ENCODE measurements around the gene PTPRE. TPM values are rescaled to one million over a fixed set of nuclear protein-coding genes. Genes with fewer than 3 reads are reported as not detected.

PTPRE gene
- total and polyA plus RNA-seq, 2 donors from 2014 or later: 1.1 to 25.7 TPM

GRCh38 chr10:127968659-127969058, 61.8 kb downstream of the PTPRE start:
- Histone ChIP-seq H3K27ac (ENCODE audit: low read depth in 2 of 2, low read length in 2 of 2) (peak overlapping the region in 1 of 2 donors; percentile 26), H3K4me3 (ENCODE audit: low read length in 3 of 3) (no peak overlapping the region), H3K4me1 (ENCODE audit: control insufficient read depth in 2 of 3, insufficient read depth in 2 of 3, low read depth in 1 of 3, low read length in 3 of 3) (no peaks in the 10 kb centered on the region), H3K36me3 (ENCODE audit: control insufficient read depth in 2 of 3, insufficient read depth in 3 of 3, low read length in 3 of 3) (no peaks in the 10 kb centered on the region), H3K9ac (ENCODE audit: low read length in 3 of 3) (no peak overlapping the region), H3K9me3 (ENCODE audit: control insufficient read depth in 2 of 3, insufficient read depth in 1 of 3, low read length in 3 of 3) (no peaks in the 10 kb centered on the region), H3K27me3 (ENCODE audit: control insufficient read depth, insufficient read depth, low read length) (no peaks in the 10 kb centered on the region)
- no peak for TF ChIP-seq CTCF (IDR thresholded peaks at IDR 0.05; ENCODE audit: borderline replicate concordance, extremely low read depth, insufficient read depth)
- FAIRE-seq (no peak), DNase-seq (no peak)
- intact Hi-C loops (cut with DNase I): no loop called here

DNA sequence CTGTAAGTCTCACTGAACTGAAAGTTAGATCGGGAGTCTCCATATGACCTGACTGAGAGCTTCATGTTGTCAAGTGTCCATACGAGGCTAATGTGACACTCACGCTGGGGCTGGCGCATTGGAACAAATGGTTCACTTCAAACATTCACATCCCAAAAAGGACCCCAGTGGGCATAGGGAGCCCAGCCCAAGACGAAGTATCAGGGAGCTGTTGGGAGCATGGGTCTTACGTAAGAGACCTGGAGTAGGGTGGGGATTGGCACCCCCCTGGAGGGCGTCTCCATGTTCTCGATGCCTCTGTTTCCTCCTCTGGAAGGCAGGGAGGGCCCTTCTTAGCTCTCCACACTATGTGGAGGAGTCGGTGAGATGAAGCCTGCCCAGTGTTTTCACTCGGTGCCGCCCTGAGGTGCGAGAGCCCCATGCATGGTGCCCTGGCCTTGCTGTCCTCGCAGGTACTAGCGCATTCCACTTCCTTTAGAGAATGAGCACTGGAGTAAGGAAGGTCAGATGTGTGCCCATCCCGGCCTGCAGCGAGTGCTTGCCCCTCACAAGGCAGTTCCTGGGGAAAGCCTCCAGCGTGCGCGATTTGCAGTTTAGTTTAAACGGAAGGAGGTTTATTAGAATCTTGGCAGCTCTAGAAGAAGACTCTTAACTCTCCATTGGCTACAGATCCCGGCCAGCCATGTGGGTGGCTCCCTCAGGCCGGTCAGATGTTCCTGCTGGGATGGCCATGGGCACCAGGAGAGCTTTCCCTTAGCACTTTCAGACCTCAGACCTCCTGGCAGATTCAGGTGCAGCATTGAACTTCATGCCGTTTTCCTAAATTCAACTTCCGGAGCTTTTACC, 64.4 kb downstream of the PTPRE start:
- Histone ChIP-seq H3K9me3 (ENCODE audit: control insufficient read depth in 2 of 3, insufficient read depth in 1 of 3, low read length in 3 of 3) (no peaks in the 10 kb centered on the region), H3K27me3 (ENCODE audit: control insufficient read depth, insufficient read depth, low read length) (no peaks in the 10 kb centered on the region), H3K27ac (ENCODE audit: low read depth in 2 of 2, low read length in 2 of 2) (no peak overlapping the region), H3K9ac (ENCODE audit: low read length in 3 of 3) (no peak overlapping the region), H3K36me3 (ENCODE audit: control insufficient read depth in 2 of 3, insufficient read depth in 3 of 3, low read length in 3 of 3) (no peaks in the 10 kb centered on the region), H3K4me3 (ENCODE audit: low read length in 3 of 3) (no peak overlapping the region), H3K4me1 (ENCODE audit: control insufficient read depth in 2 of 3, insufficient read depth in 2 of 3, low read depth in 1 of 3, low read length in 3 of 3) (no peaks in the 10 kb centered on the region)
- FAIRE-seq (no peak), DNase-seq (peak in 1 of 5 donors; percentile 39)
- TF ChIP-seq CTCF (IDR thresholded peaks at IDR 0.05; ENCODE audit: borderline replicate concordance, extremely low read depth, insufficient read depth): no peak
- intact Hi-C loops (cut with DNase I): no loop called here

DNA sequence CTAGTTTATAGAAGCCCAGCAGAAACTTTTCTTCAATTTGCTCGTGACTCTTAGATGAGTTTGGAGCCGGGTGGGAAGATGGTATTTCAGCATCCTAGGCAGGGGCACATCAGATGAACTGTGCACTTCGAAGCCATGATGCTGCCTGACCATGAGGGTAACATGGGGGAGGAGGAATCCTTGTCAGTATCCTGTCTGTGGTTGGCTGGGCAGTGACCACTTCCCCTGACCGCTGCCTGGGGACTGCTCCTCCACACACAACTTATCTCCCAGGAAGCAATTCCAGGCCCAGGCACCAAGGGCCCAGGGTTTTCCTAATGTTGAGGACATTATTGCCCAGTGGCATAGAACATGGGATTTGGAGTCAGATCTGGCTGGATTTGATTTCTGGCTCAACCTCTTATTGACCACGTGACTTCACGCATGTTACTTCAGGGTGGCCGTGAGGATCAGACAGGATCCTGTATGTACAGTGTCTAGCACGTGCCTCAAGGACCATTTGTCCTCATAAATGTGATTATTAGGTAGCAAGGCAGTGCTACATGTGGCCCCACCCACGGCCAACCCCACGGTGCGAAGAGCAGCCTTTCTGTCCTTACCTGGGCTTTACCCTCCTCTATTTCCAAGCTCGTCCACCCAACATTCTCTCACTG, 65.2 kb downstream of the PTPRE start:
- no peak for TF ChIP-seq CTCF (IDR thresholded peaks at IDR 0.05; ENCODE audit: borderline replicate concordance, extremely low read depth, insufficient read depth)
- H3K9me3 ChIP-seq (ENCODE audit: control insufficient read depth in 2 of 3, insufficient read depth in 1 of 3, low read length in 3 of 3): no peaks in the 10 kb centered on the region
- H3K9ac ChIP-seq (ENCODE audit: low read length in 3 of 3): no peak overlapping the region
- H3K27me3 ChIP-seq (ENCODE audit: control insufficient read depth, insufficient read depth, low read length): no peaks in the 10 kb centered on the region
- FAIRE-seq (no peak), DNase-seq (peak in 1 of 5 donors; percentile 50)
- H3K4me1 ChIP-seq (ENCODE audit: control insufficient read depth in 2 of 3, insufficient read depth in 2 of 3, low read depth in 1 of 3, low read length in 3 of 3): no peaks in the 10 kb centered on the region
- no peak overlapping the region for H3K27ac ChIP-seq (ENCODE audit: low read depth in 2 of 2, low read length in 2 of 2)
- H3K36me3 ChIP-seq (ENCODE audit: control insufficient read depth in 2 of 3, insufficient read depth in 3 of 3, low read length in 3 of 3): no peaks in the 10 kb centered on the region
- H3K4me3 ChIP-seq (ENCODE audit: low read length in 3 of 3): no peak overlapping the region
- intact Hi-C loops (cut with DNase I): no loop called here
